Activated CD4-positive, alpha-beta T cell treated with anti-CD3 and anti-CD28 coated beads for 48 hours (primary cell): ENCODE results near the gene FGF22.

Experiments
- DNase-seq: peaks from one replicate; pipeline ENCODE4 v3.0.0-alpha.2; 2020

Gene FGF22

DNA sequence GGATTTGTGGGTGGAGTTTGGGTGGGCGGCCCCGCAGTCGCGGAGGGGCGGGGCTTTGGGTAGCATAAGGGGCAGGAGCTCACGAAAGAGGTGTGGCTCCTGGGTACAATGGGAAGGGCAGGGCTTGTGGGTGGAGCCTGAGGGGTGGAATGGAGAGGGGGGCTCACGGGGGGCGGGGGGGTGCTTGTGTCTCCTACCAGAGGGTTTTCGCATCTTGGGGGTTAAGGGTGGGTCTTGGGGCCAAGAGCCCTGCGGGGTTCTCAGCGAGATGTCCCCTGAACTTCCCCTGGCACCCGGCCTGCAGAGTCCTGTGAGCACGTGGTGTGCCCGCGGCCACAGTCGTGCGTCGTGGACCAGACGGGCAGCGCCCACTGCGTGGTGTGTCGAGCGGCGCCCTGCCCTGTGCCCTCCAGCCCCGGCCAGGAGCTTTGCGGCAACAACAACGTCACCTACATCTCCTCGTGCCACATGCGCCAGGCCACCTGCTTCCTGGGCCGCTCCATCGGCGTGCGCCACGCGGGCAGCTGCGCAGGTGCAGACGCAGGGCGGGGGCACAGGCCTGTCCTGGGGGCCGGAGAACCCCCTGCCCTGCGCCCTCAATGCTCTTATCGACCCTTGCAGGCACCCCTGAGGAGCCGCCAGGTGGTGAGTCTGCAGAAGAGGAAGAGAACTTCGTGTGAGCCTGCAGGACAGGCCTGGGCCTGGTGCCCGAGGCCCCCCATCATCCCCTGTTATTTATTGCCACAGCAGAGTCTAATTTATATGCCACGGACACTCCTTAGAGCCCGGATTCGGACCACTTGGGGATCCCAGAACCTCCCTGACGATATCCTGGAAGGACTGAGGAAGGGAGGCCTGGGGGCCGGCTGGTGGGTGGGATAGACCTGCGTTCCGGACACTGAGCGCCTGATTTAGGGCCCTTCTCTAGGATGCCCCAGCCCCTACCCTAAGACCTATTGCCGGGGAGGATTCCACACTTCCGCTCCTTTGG is 41.6 kb downstream of the FGF22 start:
- DNase-seq: peak; percentile 98

GRCh38 chr19:682678-683320 is 43.1 kb downstream of the FGF22 start:
- DNase-seq: no peak

DNA sequence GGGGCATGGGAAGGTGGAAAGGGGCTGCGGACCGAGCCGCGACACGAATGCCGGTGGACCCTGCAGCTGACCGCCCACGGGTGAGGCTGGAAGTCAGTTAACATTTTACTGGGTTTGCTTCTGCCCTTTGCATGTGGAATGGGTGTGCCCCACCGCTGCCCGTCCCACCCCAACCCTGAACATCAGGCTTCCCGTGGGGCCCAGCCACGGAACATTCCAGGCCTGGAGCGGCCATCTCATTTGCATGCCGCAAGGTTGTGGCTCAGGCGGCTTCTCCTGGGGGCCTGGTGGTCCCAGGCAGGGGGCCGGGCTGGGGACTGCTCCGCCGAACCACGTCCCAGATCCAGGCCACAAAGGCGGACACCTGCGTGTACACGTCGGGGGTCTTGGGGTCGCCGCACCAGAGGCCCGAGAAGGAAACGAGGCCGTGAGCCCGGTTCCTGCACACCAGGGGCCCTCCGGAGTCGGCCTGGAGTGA is 45.8 kb downstream of the FGF22 start:
- DNase-seq: no peak

DNA sequence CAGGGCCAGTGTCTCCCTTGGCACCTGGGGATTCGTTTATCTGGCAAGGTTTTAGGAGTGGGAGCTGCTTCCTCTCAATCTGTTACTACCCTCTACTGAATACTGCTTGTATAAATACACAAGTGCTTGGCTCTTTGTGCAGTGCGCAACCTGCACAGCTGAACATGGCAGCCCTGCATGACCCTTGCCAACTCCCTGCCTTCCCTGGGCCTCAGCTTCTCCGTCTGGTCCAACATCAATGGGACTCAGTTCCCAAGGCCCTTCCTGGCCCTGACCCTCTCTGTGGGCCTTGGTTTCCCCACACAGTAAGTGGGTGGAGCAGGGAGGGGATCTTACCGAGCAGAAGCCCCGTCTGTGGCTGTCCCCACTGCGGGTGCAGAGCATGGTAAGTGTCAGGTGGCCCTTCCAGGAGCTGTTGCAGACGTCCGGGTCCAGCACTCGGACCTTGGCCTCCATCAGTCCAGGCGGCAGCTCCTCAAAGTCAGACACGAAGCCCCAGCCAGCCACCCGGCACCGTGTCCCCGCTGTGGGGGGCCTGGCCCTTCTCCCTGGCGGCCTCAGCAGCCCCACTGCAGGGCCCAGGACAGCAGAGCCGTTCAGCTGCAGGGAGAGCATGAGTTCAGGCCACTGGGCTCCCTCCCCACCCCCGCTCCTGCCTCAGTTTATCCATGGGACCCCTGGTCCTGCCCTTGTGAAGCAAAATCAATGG is 47.1 kb downstream of the FGF22 start:
- no peak for DNase-seq

DNA sequence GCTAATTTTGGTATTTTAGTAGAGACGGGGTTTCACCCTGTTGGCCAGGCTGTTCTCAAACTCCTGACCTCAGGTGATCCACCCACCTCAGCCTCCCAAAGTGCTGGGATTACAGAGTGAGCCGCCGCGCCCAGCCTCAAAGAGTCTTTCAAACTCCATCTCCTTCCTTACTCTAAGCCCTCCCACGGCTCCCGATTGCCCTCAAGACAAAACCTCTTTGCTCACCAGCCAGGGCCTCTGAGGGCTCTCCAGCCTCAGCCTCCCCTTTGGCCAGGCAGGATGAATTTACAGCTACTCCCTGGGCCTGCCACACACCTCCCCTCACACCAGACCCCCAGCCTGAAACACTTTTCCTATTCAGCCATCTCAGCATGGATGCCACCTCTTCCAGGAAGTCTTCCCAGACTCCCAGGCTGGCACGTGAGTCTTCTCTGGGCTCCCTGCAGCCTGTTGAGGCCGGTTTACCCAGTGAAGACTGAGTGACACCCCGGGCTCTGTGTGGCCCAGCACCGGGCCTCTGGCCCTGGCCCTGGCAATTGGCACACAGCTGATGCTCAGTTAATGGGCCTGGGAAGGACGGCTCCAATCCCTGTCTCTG is 48.0 kb downstream of the FGF22 start:
- DNase-seq: no peak

GRCh38 chr19:688214-688613 is 48.5 kb downstream of the FGF22 start:
- DNase-seq: no peak

DNA sequence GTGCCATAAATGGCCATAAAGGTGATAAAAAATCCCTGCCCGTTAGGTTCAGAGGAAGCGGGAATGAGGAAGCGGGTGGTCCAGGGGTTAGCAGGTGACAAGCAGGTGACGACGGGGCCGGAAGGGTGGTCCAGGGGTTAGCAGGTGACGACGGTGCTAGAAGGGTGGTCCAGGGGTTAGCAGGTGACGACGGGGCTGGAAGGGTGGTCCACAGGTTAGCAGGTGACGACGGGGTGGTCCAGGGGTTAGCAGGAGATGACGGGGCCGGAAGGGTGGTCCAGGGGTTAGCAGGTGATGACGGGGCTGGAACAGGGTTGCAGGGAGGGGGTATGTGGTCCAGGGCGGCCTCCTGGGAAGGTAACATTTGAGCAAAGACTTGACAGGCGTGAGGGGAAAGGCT is 49.3 kb downstream of the FGF22 start:
- no peak for DNase-seq

DNA sequence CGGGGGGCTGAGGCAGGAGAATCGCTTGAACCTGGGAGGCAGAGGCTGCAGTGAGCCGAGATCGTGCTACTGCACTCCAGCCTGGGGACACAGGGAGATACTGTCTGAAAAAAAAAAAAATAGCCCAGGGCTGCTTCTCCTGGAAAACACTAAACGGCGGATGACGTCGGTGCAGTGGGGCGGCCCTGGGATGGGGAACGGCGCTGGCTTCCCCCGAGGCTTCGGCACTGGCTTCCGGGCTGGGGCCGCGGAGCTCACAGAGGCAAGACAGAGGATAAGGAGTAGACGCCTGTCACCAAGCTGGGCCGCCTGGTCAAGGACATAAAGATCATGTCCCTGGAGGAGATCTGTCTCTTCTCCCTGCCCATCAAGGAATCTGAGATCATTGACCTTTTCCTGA is 50.5 kb downstream of the FGF22 start:
- no peak for DNase-seq
